Panc1 (cell line): ENCODE results near the gene PRDM2. TPM values are rescaled to one million over a fixed set of nuclear protein-coding genes. Genes with fewer than 3 reads are reported as not detected.

Experiments
- ATAC-seq: fragments of 200-7000 bp; cut with Tn5 transposase; 2 replicates; pipeline ENCODE4 v1.9.1; 2020; ENCODE audit warnings: mild to moderate bottlenecking, moderate library complexity
- BruUV-seq: library from RNA; stranded (reverse); fragments of 400-500 nt; replicated peaks from 2 replicates; lab custom pipeline; 2021; lab: Mats Ljungman, UMichigan
- CTCF ChIA-PET: fragments of 300-600 bp; sonication (Branson Sonifier 250); formaldehyde crosslinking; loops from one replicate; lab custom pipeline; 2022; ENCODE audit warnings: antibody characterized with exemption; lab: Charles Lee
- POLR2A ChIA-PET: fragments of 300-600 bp; sonication (Branson Sonifier 250); formaldehyde crosslinking; loops from one replicate; lab custom pipeline; 2022; ENCODE audit warnings: antibody characterized with exemption; lab: Charles Lee
- DNase-seq: peaks from one replicate; pipeline ENCODE4 v3.0.0-alpha.2; 2010; ENCODE audit warnings: low read depth, low spot score
- H3K27ac ChIP-seq: 2 replicates; pipeline ENCODE4 v1.5.1; 2011; ENCODE audit warnings: mild to moderate bottlenecking, low read length, inconsistent platforms
- H3K27me3 ChIP-seq: fragments of 200-500 bp; sonication (Bioruptor generic); 2 replicates; pipeline ENCODE4 v1.6.0; 2014; ENCODE audit warnings: low read length, inconsistent platforms; ENCODE audit not compliant: control insufficient read depth, insufficient read depth
- H3K36me3 ChIP-seq: fragments of 200-500 bp; sonication (Bioruptor generic); 2 replicates; pipeline ENCODE4 v1.5.1; 2014; ENCODE audit warnings: inconsistent platforms, mild to moderate bottlenecking, low read length, moderate library complexity; ENCODE audit not compliant: control insufficient read depth, insufficient read depth
- H3K4me1 ChIP-seq: 2 replicates; pipeline ENCODE4 v1.5.1; 2011; ENCODE audit warnings: inconsistent platforms, mild to moderate bottlenecking, low read length, moderate library complexity; ENCODE audit not compliant: control insufficient read depth, insufficient read depth
- H3K4me3 ChIP-seq, 2 experiments: 2 replicates each; pipeline ENCODE4 v1.5.1; 2011 to 2012; ENCODE audit warnings: low read depth in 2 of 2, low read length in 2 of 2, mild to moderate bottlenecking in 2 of 2, inconsistent platforms in 1 of 2, moderate library complexity in 1 of 2
- H3K9me3 ChIP-seq: fragments of 200-500 bp; sonication (Bioruptor generic); 2 replicates; pipeline ENCODE4 v1.5.1; 2014; ENCODE audit warnings: low read depth, mild to moderate bottlenecking, inconsistent platforms, low read length, moderate library complexity; ENCODE audit not compliant: control insufficient read depth, insufficient read depth
- CTCF ChIP-seq: fragments of 450-650 bp; IDR thresholded peaks from 2 replicates; pipeline ENCODE4 v1.5.1; 2017; ENCODE audit warnings: mild to moderate bottlenecking
- POLR2AphosphoS5 ChIP-seq: IDR thresholded peaks from 2 replicates; pipeline ENCODE4 v1.6.1; 2012; ENCODE audit warnings: mild to moderate bottlenecking, low read depth, low read length, moderate library complexity
- REST ChIP-seq, 2 experiments: IDR thresholded peaks; 2 replicates each; pipeline ENCODE4 v1.6.1; 2011 to 2012; ENCODE audit warnings: low read depth in 2 of 2, control low read depth in 1 of 2, low read length in 1 of 2, mild to moderate bottlenecking in 1 of 2, moderate library complexity in 1 of 2; ENCODE audit not compliant: insufficient read depth in 1 of 2
- SIN3A ChIP-seq: IDR thresholded peaks from 2 replicates; pipeline ENCODE4 v1.6.1; 2012; ENCODE audit warnings: low read depth, mild to moderate bottlenecking, low read length, moderate library complexity, borderline replicate concordance; ENCODE audit not compliant: insufficient read depth
- TCF7L2 ChIP-seq: IDR thresholded peaks from 2 replicates; pipeline ENCODE4 v1.6.1; 2011; ENCODE audit warnings: mild to moderate bottlenecking, low read depth, low read length, inconsistent platforms
- in situ Hi-C: cut with HindIII; loops from 2 replicates; pipeline ENCODE4 v1.10.0; 2016; ENCODE audit warnings: low sequenced_read_pairs, low pct_unique_long_range_greater_than_20kb
- intact Hi-C: fragments of 100-400 bp; cut with micrococcal nuclease; formaldehyde crosslinking; loops from one replicate; pipeline ENCODE4 v1.10.0; 2022; ENCODE audit not compliant: unreplicated experiment
- total RNA-seq: library from RNA; stranded (reverse); gene quantifications from one replicate; pipeline ENCODE4 v1.2.1, GENCODE V29; 2021; ENCODE audit not compliant: unreplicated experiment

Gene PRDM2
- total RNA-seq, 1 experiment from 2014 or later, result 40.3 TPM

GRCh38 chr1:13804240-13804633 lies 104.2 kb downstream of the PRDM2 start:
- ATAC-seq (no peak), DNase-seq (no peak)
- intact Hi-C loops, result loop anchor here (10.0 kb wide), 1 partner anchor 139 kb away; no protein-coding TSS in a partner anchor
- Histone ChIP-seq H3K9me3 (no peaks in the 10 kb centered on the region), H3K27me3 (no peaks in the 10 kb centered on the region), H3K27ac (no peak overlapping the region), H3K36me3 (no peaks in the 10 kb centered on the region), H3K4me3 (no peak overlapping the region), H3K4me1 (no peaks in the 10 kb centered on the region)
- POLR2A ChIA-PET, result no interaction called here
- no peak for TF ChIP-seq SIN3A
- TF ChIP-seq CTCF, result no peak
- TF ChIP-seq TCF7L2, result no peak
- no peak for TF ChIP-seq REST (IDR thresholded peaks at IDR 0.05; ENCODE audit: insufficient read depth in 1 of 2, low read depth in 2 of 2, low read length in 1 of 2)
- no peak for TF ChIP-seq POLR2AphosphoS5
- in situ Hi-C loops, result no loop called here
- CTCF ChIA-PET, result no interaction called here
- BruUV-seq, result no TSS peak

- H3K36me3 ChIP-seq, result no peaks in the 10 kb centered on the region
- DNase-seq, result no peak
- H3K4me3 ChIP-seq, result no peak overlapping the region
- in situ Hi-C loops, result no loop called here
- ChIA-PET POLR2A (no interaction called here), CTCF (no interaction called here)
- BruUV-seq, result no TSS peak
- H3K27ac ChIP-seq, result no peak overlapping the region
- no peaks in the 10 kb centered on the region for H3K4me1 ChIP-seq
- TF ChIP-seq REST (IDR thresholded peaks at IDR 0.05; ENCODE audit: insufficient read depth in 1 of 2, low read depth in 2 of 2, low read length in 1 of 2) (no peak), TCF7L2 (no peak), SIN3A (no peak), CTCF (no peak), POLR2AphosphoS5 (no peak)
- ATAC-seq, result no peak
- H3K9me3 ChIP-seq, result no peaks in the 10 kb centered on the region
- intact Hi-C loops, result loop anchor here (10.0 kb wide), 1 partner anchor 141 kb away; no protein-coding TSS in a partner anchor
- H3K27me3 ChIP-seq, result no peaks in the 10 kb centered on the region
These were observed 105.4 kb downstream of the PRDM2 start for GRCh38 chr1:13805431-13805830.
